ENCODE measurements around the gene CHST11. TPM values are rescaled to one million over a fixed set of nuclear protein-coding genes. Genes with fewer than 3 reads are reported as not detected.

CHST11 gene
- total RNA-seq, 1 experiment from 2014 or later = 6.7 TPM

- no peak overlapping the region for H3K14ac ChIP-seq (ENCODE audit: insufficient read depth, low read length)
- no peak overlapping the region for H4K5ac ChIP-seq (ENCODE audit: insufficient read length, low read depth, low read length)
- H3K79me2 ChIP-seq (ENCODE audit: insufficient read depth, low read length) = no peaks in the 10 kb centered on the region
- H2BK120ac ChIP-seq (ENCODE audit: low read depth, low read length, poor library complexity, severe bottlenecking) = no peak overlapping the region
- H3K18ac ChIP-seq (ENCODE audit: insufficient read length, low read depth, low read length) = no peak overlapping the region
- H3K23ac ChIP-seq (ENCODE audit: insufficient read length, low read depth, low read length) = no peak overlapping the region
- no peak overlapping the region for H2BK12ac ChIP-seq (ENCODE audit: insufficient read length, low read depth, low read length)
- no peaks in the 10 kb centered on the region for H3K36me3 Mint-ChIP-seq (ENCODE audit: insufficient read depth in 1 of 3, low read depth in 3 of 3)
- H3K9me3 ChIP-seq (ENCODE audit: control insufficient read depth, low read depth, low read length) = no peaks in the 10 kb centered on the region
- no peak overlapping the region for H3T11ph ChIP-seq (ENCODE audit: low read length)
- no peak overlapping the region for H3K4me2 ChIP-seq (ENCODE audit: insufficient read depth, insufficient read length, low read length)
- no peak overlapping the region for H2BK20ac ChIP-seq (ENCODE audit: low read depth, low read length, poor library complexity, severe bottlenecking)
- WGBS (ENCODE audit: extremely low coverage, insufficient read length, low lambda C conversion rate) = no CpG with 5 or more reads among the region's 5 CpGs
- H3K4ac ChIP-seq (ENCODE audit: low read depth, low read length) = no peak overlapping the region
- no peak overlapping the region for H4K8ac ChIP-seq (replicated peaks; ENCODE audit: insufficient read length, low read depth, low read length)
- no peaks in the 10 kb centered on the region for H3K27me3 Mint-ChIP-seq (ENCODE audit: low read depth)
- no peak overlapping the region for H2AK5ac ChIP-seq (ENCODE audit: insufficient read length, low read length)
- H3K23me2 ChIP-seq (ENCODE audit: insufficient read length, low read depth, low read length, poor library complexity, severe bottlenecking) = no peaks in the 10 kb centered on the region
- H3K79me1 ChIP-seq (ENCODE audit: insufficient read depth, low read depth, low read length, poor library complexity, severe bottlenecking) = no peaks in the 10 kb centered on the region
- no peak overlapping the region for H4K91ac ChIP-seq (ENCODE audit: insufficient read length, low read depth, low read length)
- no peak overlapping the region for H3K9ac ChIP-seq (ENCODE audit: extremely low read depth, insufficient read length, low read length)
- H3K9me3 Mint-ChIP-seq = no peaks in the 10 kb centered on the region
- H3K4me1 Mint-ChIP-seq = peaks cover 19 to 24% of the 10 kb centered on the region in 2 experiments
- no peak overlapping the region for H3K27ac Mint-ChIP-seq
- H4K20me1 ChIP-seq (ENCODE audit: control insufficient read depth, insufficient read depth, insufficient read length) = no peaks in the 10 kb centered on the region
- TF ChIP-seq CTCF (conservative IDR thresholded peaks at IDR 0.05) = no peak
- H3K56ac ChIP-seq (ENCODE audit: insufficient read length, low read depth, low read length) = no peak overlapping the region
- H2AFZ ChIP-seq (ENCODE audit: low read length) = no peak overlapping the region
- H2BK5ac ChIP-seq (ENCODE audit: insufficient read length, low read length) = no peak overlapping the region
- no peak overlapping the region for H3K4me3 Mint-ChIP-seq
- H3K27me3 ChIP-seq (ENCODE audit: insufficient read depth, low read length) = no peaks in the 10 kb centered on the region
- DNase-seq = no peak
- no peak overlapping the region for H3K27ac ChIP-seq (ENCODE audit: insufficient read length, low read depth, low read length)
- peaks cover 2% of the 10 kb centered on the region; the same call in 1 of the 2 replicates for H3K4me1 ChIP-seq (ENCODE audit: insufficient read depth, low read length)
- no peak overlapping the region for H2BK15ac ChIP-seq (ENCODE audit: low read depth, low read length)
Observed at GRCh38 chr12:104677441-104678089, 220.8 kb downstream of the CHST11 start.
